Lower leg skin (tissue), 4 donors: Measurements from ENCODE around the gene BLOC1S6. TPM values are rescaled to one million over a fixed set of nuclear protein-coding genes. Genes with fewer than 3 reads are reported as not detected.
A peak's percentile ranks its signal among the peaks of the same experiment; 100 is the strongest.

ENCODE experiments used
- DNase-seq, 2 donors: peaks; one replicate each; pipeline ENCODE4 v3.0.0-alpha.2; 2019; ENCODE audit warnings: low spot score in 2 of 2
- H3K4me3 ChIP-seq: fragments of 200-600 bp; sonication (generic); 2 replicates; pipeline ENCODE4 v1.5.1; 2017; ENCODE audit warnings: mild to moderate bottlenecking, low read depth; ENCODE audit not compliant: poor library complexity, severe bottlenecking
- POLR2A ChIP-seq, 2 donors: fragments of 450-650 bp; IDR thresholded peaks; one replicate each; pipeline ENCODE4 v1.6.1; 2016 to 2017; ENCODE audit warnings: antibody characterized with exemption in 2 of 2, mild to moderate bottlenecking in 1 of 2, moderate library complexity in 1 of 2
- WGBS, 2 donors: methylation state at CpG; one replicate each; pipeline ENCODE4 v1.1.5; 2018; 5-methylcytosine and 5-hydroxymethylcytosine counted together
- intact Hi-C: fragments of 100-400 bp; cut with DNase I; formaldehyde crosslinking; loops from one replicate; pipeline ENCODE4 v1.15.0; 2023; ENCODE audit warnings: low total_unique reads
- total RNA-seq, 4 donors: library from RNA; depleted of rRNA; stranded (reverse); fragments of >200 nt; gene quantifications; one replicate each; pipeline ENCODE4 v1.1.0, GENCODE V29; 2016
- TF ChIP-seq, protein P1 (sequence below), 3 donors: fragments of 450-650 bp; IDR thresholded peaks; one replicate each; pipeline ENCODE4 v1.5.1; 2016; ENCODE audit warnings: antibody characterized with exemption in 3 of 3, mild to moderate bottlenecking in 3 of 3, moderate library complexity in 2 of 3

Gene BLOC1S6
- total RNA-seq, 4 donors from 2014 or later, result 24.5 to 32.0 (median 27.0) TPM

GRCh38 chr15:45585069-45585791, 1.9 kb upstream of the BLOC1S6 start:
- TF ChIP-seq POLR2A (IDR thresholded peaks at IDR 0.05), result no peak
- TF ChIP-seq, protein P1, sequence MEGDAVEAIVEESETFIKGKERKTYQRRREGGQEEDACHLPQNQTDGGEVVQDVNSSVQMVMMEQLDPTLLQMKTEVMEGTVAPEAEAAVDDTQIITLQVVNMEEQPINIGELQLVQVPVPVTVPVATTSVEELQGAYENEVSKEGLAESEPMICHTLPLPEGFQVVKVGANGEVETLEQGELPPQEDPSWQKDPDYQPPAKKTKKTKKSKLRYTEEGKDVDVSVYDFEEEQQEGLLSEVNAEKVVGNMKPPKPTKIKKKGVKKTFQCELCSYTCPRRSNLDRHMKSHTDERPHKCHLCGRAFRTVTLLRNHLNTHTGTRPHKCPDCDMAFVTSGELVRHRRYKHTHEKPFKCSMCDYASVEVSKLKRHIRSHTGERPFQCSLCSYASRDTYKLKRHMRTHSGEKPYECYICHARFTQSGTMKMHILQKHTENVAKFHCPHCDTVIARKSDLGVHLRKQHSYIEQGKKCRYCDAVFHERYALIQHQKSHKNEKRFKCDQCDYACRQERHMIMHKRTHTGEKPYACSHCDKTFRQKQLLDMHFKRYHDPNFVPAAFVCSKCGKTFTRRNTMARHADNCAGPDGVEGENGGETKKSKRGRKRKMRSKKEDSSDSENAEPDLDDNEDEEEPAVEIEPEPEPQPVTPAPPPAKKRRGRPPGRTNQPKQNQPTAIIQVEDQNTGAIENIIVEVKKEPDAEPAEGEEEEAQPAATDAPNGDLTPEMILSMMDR (IDR thresholded peaks at IDR 0.05), result no peak
- no peak for DNase-seq
- intact Hi-C loops, result no loop called here
- no peak overlapping the region for H3K4me3 ChIP-seq
- WGBS, 2 donors, result 63 to 65% methylated on average over 7 of the region's 7 CpGs

DNA sequence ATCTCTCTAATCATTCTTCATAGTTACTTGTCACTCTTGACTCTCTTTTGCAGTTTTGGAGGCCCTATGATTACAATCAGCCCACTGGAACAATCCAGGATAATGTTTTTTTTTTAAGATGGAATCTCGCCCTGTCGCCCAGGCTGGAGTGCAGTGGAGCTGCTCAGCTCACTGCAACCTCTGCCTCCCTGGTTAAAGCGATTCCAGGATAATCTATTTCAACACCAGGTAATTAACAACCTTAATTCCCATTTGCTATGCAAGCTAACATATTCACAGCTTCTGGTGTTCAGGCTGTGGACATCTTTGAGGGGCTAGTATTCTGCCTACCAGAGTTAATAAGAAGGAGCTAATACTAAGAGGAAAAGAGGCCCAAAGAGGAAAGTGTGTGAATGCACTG, 1.1 kb upstream of the BLOC1S6 start:
- DNase-seq, result no peak
- no peak overlapping the region for H3K4me3 ChIP-seq
- no peak for TF ChIP-seq POLR2A (IDR thresholded peaks at IDR 0.05)
- TF ChIP-seq, protein P1 (IDR thresholded peaks at IDR 0.05), result no peak
- intact Hi-C loops, result no loop called here
- 51 to 59% methylated on average over 3 of the region's 3 CpGs for WGBS, 2 donors

GRCh38 chr15:45586601-45587094, 531 bp upstream of the BLOC1S6 start:
- peak overlapping the region; percentile 98 for H3K4me3 ChIP-seq
- 1 to 2% methylated on average over 14 of the region's 14 CpGs for WGBS, 2 donors
- no peak for DNase-seq
- intact Hi-C loops, result no loop called here
- TF ChIP-seq, protein P1 (IDR thresholded peaks at IDR 0.05), result no peak
- TF ChIP-seq POLR2A (IDR thresholded peaks at IDR 0.05), result no peak

- WGBS, 2 donors, result 0% methylated on average over 4 of the region's 4 CpGs
- peak overlapping the region; percentile 98 for H3K4me3 ChIP-seq
- no peak for TF ChIP-seq POLR2A (IDR thresholded peaks at IDR 0.05)
- TF ChIP-seq, protein P1 (IDR thresholded peaks at IDR 0.05), result no peak
- intact Hi-C loops, result no loop called here
- no peak for DNase-seq
These were observed 638 bp downstream of the BLOC1S6 start for GRCh38 chr15:45587863-45588170.

DNA sequence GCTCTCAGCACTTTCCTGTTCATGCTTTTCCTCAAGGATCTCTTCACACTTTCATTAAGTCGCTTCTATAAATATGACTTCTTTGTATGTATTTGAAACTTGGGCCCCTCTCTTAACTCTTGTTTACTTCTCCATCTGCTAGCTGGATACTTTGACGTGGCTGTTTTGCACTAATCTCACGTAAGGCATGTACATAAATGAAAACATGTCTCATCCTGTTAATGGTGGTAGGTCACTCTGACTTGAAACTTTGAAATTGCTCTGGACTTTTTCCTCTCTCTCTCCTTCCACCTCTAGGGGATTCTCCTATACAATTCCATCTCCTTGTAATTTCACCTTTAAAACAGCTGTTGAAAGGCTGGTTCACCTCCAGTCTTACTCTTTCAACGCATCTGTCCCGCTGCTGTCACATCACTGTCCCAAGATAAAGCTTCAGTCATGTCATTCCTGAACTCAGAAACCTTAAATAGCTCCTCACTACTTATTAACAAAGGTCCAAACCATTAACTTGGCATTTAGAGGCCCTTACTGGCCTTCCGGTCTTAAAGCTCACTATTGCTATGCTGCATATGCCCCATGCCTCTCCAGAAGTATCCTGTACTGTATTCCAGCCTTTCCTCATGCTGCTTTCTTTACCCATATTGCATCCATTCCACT, 1.2 kb downstream of the BLOC1S6 start:
- H3K4me3 ChIP-seq, result peak overlapping the region; percentile 98
- TF ChIP-seq, protein P1 (IDR thresholded peaks at IDR 0.05), result no peak
- TF ChIP-seq POLR2A (IDR thresholded peaks at IDR 0.05), result no peak
- DNase-seq, result no peak
- 32% methylated on average over 6 of the region's 6 CpGs for WGBS, 2 donors
- intact Hi-C loops, result no loop called here
